ENCODE results near the gene NFIX.
"Not testable (repeated sequence)": the region's sequence is repeated elsewhere in the genome, so short reads cannot be mapped to it uniquely, and the experiment has no call there.

NFIX gene

GRCh38 chr19:12994701-12995595, at the start of gene NFIX:
Gene NFIX, plus strand, starts transcription at chr19:12995475. Its CDS starts 363 bp downstream, at chr19:12995838.
- DNase-seq (ENCODE audit: low spot score): peak; percentile 28

DNA sequence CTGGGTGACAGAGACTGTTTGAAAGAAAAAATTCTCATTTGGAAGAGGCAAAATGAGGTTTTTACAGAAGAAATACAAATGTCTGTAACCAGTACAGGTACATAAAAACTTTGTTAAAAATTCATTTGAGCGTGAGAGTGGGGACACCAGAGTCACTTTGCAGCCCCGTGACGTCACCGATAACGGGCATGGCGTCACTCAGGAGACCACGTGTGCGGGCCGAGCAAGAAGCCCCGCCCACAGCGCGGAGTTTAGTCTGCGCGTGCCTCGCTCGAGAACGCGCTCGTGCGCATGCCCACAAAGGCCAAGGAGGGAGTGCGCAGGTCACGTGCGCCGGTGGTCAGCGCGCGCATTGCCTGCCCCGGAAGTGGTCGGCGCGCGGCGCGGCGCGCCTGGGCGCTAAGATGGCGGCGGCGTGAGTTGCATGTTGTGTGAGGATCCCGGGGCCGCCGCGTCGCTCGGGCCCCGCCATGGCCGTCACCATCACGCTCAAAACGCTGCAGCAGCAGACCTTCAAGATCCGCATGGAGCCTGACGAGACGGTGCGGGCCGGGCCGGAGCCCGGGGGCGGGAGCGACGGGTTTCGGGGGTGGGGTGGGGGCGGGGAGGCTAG, 49.7 kb upstream of the NFIX start, which contains the start of gene RAD23A:
Gene RAD23A (plus strand): TSS at position 384 of the 613 bp plus-strand sequence. CDS start 87 bp downstream, at position 471.
- DNase-seq (ENCODE audit: low spot score): peak; percentile 96

DNA sequence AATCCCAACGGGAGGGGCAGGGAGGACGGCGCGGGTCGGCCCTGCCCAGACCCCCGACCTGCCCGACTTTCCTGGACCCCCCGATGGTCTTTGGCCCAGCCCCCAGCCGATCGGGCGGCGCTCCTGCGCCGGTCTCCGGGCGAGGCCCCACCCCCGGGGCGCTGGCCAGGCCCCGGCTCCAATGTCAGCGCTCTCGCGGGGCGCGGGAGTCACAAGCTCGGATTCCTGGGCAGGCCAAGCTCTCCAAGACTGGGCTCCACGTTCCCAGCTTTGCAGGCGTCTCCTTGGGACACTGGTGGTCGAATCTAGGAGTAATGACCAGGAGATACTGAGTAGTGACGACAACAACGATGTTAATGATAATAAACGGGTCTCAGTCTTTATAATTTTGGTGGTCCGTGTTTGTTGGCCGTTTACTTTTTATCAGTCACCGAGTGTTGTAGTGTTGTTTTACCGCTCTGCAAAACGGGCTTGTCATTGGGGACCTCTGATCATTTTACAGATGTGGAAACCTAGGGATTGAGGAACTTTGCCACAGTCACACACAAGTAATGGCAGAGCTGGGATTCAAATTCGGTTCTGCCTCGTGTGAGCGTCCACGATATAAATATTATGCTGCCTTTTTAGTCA, 49.1 kb upstream of the NFIX start:
- peak; percentile 69 for DNase-seq (ENCODE audit: low spot score)

- DNase-seq (ENCODE audit: low spot score): no peak
Observed at GRCh38 chr19:12946731-12947496, 48.4 kb upstream of the NFIX start.

DNA sequence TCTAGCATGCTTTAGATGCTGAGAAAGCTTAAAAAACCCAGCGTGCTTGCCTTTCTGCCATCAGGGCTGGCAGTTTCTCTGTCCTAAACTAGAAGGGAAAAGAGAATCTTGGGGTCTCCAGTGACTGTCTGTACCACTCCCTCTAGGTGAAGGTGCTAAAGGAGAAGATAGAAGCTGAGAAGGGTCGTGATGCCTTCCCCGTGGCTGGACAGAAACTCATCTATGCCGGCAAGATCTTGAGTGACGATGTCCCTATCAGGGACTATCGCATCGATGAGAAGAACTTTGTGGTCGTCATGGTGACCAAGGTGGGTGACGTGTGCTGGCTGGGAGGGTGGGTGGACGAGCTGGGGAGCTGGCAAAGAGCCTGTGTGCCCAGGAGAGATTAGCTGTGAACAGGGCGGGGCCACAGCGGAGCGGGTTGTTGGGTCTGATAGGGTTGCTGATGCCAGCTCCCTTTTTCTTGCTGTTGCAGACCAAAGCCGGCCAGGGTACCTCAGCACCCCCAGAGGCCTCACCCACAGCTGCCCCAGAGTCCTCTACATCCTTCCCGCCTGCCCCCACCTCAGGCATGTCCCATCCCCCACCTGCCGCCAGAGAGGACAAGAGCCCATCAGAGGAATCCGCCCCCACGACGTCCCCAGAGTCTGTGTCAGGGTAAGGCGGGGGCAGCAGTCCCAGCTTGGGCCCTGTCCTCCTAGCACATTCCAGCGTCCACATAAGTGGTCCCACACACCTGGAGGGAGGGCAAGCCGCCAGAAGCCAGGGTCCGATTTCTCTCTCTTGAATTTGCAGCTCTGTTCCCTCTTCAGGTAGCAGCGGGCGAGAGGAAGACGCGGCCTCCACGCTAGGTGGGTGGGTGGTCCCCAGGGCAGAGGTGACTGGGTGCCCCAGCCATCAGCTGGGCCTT, 47.3 kb upstream of the NFIX start:
- DNase-seq (ENCODE audit: low spot score): no peak

GRCh38 chr19:12948612-12949362, 46.5 kb upstream of the NFIX start:
- no peak for DNase-seq (ENCODE audit: low spot score)

DNA sequence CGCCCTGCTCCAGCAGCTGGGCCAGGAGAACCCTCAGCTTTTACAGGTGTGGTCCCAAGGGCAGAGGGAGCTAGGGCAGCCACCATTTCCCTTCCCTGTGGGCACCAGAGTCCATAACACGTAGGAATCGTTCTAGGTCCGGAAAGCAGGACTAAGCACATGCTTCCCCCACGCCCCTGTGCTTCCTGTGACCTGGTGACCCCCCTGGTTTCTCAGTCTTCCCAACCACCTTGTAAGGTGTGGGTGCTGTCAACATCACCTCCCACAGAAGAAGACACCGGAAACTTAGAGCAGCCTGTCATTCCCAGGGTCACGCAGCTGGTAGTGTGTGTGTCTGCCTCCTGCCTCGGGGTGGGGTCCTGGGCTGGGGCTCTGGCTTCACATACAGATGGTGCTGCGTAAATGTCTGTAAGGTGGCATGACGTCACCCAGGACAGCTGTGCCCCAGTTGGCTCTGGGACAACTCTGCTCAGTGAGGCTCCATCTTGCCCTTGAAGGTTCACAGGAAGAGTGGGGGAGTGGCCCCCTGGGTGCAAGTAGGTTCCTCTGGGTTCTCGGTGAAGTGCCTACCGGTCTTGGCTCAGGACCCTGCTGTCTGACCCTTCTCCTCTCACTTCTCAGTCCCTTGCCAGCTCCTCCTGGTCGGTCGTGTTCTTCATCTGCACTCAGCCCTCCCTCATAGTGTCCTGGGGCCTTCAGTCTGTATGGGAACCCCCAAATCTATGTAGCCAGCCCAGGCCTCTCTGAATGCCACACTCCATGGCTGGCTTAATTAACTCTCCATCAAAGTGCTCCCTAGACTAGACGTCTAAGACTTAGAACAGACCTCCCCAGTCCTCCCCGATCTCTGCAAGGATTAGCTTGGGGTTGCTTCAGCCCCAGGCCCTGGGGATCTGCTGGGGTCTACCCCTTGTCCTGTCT, 45.7 kb upstream of the NFIX start:
- DNase-seq (ENCODE audit: low spot score): no peak

GRCh38 chr19:12952050-12952449, 43.2 kb upstream of the NFIX start:
- DNase-seq (ENCODE audit: low spot score): not testable (repeated sequence)

- no peak for DNase-seq (ENCODE audit: low spot score)
Observed at GRCh38 chr19:12952488-12953137, 42.7 kb upstream of the NFIX start.

GRCh38 chr19:12953138-12953798, 42.0 kb upstream of the NFIX start:
- peak; percentile 87 for DNase-seq (ENCODE audit: low spot score)

- peak; percentile 35 for DNase-seq (ENCODE audit: low spot score)
Observed at GRCh38 chr19:12953799-12954611, 41.3 kb upstream of the NFIX start.

DNA sequence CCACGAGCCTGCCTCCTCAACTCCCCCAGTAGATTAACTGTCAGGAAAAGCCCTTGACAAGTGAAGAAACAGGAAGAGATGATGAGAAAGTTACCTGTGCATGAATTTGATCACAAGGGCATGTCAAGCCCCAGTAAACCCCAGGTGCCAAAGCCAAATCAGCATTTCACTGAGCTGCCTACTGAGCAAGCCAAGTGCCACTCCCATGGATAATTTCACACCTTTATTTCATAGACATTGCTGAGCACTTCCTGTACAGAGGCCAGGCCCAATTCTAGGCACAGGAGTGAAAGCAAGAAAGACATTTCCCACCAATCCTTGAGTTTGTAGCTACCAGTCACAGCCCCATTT, 40.7 kb upstream of the NFIX start:
- DNase-seq (ENCODE audit: low spot score): no peak

DNA sequence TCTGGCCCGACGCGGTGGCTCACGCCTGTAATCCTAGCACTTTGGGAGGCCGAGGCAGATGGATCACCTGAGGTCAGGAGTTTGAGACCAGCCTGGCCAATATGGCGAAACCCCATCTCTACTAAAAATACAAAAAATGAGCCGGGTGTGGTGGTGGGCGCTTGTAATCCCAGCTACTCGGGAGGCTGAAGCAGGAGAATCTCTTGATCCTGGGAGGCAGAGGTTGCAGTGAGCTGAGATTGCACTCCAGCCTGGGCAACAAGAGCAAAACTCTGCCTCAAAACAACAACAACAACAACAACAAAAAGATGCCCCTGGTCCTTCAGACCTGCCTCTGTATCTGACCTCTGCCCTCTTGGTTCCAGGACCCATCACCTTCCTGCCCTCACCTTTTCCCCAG, 39.7 kb upstream of the NFIX start:
- not testable (repeated sequence) for DNase-seq (ENCODE audit: low spot score)

GRCh38 chr19:12955996-12956395, 39.3 kb upstream of the NFIX start:
- no peak for DNase-seq (ENCODE audit: low spot score)

- DNase-seq (ENCODE audit: low spot score): peak; percentile 77
Observed at GRCh38 chr19:12956446-12957388, 38.6 kb upstream of the NFIX start, which contains the start of gene GADD45GIP1. Gene GADD45GIP1, minus strand, starts transcription at chr19:12957223. Its CDS starts 11 bp downstream, at chr19:12957212.

Data from cerebellar cortex (tissue), 1 donor.